ENCODE measurements around the gene HIF1A.
A peak's percentile ranks its signal among the peaks of the same experiment; 100 is the strongest.
"Not testable (repeated sequence)": the region's sequence is repeated elsewhere in the genome, so short reads cannot be mapped to it uniquely, and the experiment has no call there.

The HIF1A gene

DNA sequence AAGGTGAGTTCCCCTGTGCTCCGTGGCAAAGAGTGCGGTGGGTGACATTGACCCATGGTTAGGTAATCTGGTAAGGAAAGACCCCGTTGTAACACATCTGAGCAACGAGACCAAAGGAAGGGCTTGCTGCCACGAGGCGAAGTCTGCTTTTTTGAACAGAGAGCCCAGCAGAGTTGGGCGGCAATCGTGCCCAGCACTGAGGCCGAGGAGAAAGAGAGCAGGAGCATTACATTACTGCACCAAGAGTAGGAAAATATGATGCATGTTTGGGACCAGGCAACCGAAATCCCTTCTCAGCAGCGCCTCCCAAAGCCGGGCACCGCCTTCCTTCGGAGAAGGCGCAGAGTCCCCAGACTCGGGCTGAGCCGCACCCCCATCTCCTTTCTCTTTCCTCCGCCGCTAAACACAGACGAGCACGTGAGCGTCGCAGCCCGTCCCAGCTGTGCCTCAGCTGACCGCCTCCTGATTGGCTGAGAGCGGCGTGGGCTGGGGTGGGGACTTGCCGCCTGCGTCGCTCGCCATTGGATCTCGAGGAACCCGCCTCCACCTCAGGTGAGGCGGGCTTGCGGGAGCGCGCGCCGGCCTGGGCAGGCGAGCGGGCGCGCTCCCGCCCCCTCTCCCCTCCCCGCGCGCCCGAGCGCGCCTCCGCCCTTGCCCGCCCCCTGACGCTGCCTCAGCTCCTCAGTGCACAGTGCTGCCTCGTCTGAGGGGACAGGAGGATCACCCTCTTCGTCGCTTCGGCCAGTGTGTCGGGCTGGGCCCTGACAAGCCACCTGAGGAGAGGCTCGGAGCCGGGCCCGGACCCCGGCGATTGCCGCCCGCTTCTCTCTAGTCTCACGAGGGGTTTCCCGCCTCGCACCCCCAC lies at the start of gene HIF1A:
Gene HIF1A (plus strand): TSS at position 684 of the 865 bp plus-strand sequence. CDS start 292 bp downstream, outside the sequence.
- DNase-seq (ENCODE audit: low read depth): peak; percentile 91

DNA sequence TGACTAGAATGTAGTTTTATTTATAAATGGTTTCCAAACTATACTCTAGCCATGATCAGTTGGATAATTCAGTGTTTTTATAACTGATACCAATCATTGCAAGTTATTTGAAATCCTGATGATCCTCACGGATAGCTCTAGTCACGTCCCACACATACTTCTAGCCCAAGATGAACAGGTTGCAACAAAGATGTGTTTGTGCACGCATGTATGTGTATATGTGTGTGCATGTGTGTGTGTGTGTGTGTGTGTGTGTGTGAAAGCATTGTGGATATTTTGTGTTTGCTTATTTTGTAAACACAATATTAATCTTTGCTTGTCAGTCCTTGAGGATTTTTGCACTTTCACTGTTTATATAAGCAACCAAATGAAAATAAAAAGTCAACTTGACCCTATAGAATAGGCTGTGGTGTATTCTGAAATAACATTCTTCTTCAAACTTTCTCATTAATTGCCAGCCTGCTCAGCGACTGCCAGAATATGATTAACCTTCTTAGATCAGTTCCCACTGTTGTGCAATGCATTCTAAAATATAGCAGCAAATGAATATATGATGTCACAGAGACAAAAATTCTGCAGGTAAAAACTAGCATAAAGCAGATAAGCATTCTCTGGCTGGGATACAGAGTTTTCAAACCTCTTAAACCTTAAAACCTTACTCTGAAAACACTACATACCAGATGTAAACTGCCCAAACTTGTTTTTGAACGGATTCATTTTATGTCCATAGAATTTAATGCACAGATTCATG lies 48.8 kb upstream of the HIF1A start:
- DNase-seq (ENCODE audit: low read depth): no peak

DNA sequence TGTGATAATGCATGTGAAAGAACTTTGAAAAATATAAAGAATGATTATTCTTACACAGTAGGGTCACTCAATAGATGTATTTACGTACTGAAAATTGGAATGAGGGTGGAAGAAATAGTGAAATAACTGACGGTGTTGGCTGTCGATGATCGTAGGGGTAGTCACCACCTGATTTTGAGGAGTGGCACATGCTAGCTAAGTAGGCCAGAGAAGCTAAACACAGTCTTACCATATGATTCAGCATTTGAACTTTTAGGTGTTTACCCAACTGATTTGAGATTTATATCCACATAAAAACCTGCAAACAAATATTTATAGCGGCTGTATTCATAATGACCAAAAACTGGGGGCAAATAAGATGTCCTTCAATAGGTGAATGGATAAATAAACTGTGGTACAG lies 47.6 kb upstream of the HIF1A start:
- no peak for DNase-seq (ENCODE audit: low read depth)

DNA sequence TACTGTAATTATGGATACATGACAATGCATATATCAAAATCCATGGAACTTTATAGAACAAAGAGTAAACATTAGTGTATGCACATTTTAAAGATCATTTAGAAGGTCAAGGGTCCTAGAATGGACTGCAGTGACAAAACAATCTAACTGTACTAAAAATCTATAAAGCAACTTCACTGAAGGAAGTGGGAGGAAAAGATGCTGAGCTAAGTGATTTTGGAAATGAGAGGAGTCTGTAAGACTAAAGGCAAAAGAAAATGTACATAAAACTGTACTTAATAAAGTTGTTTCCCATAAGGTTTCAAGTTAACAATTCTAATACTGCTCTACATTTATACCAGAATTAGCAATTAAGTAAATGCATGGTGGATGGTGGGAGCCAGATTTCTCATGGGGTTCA lies 46.9 kb upstream of the HIF1A start:
- no peak for DNase-seq (ENCODE audit: low read depth)

DNA sequence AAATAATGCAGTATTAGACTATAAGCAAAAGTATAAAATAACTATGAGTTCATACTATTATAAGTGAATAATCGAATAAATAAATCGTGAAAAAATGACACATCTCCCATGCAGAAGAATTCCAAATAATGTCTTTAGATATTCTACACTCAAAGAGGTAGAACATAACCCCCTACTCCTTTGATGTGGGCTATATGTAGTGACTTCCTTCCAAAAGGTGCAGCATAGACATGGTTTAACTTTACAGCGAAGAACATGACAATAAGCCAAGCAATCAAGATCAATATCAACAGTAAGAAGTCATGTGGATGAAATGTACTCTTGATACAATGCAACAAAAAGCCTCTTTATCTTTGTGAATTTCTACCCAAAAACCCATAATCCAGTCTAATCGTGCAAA lies 46.0 kb upstream of the HIF1A start:
- DNase-seq (ENCODE audit: low read depth): no peak

DNA sequence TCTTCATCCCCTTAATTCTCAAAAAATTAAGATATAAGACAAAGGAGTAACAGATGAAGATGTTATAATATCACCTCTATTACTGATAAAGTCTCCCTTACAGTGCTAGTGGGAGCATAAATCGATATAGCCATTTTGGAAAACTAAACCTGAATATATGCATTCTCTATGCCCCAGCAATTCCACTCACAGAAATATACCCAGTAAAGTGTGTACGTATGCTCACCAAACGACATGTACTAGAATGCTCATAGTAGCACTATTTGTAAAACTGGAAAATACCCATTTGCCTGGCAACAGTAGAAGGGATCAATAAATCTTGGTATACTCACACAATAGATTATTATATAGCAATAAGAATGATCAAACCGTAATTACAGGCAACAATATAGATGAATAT lies 44.0 kb upstream of the HIF1A start:
- DNase-seq (ENCODE audit: low read depth): no peak

DNA sequence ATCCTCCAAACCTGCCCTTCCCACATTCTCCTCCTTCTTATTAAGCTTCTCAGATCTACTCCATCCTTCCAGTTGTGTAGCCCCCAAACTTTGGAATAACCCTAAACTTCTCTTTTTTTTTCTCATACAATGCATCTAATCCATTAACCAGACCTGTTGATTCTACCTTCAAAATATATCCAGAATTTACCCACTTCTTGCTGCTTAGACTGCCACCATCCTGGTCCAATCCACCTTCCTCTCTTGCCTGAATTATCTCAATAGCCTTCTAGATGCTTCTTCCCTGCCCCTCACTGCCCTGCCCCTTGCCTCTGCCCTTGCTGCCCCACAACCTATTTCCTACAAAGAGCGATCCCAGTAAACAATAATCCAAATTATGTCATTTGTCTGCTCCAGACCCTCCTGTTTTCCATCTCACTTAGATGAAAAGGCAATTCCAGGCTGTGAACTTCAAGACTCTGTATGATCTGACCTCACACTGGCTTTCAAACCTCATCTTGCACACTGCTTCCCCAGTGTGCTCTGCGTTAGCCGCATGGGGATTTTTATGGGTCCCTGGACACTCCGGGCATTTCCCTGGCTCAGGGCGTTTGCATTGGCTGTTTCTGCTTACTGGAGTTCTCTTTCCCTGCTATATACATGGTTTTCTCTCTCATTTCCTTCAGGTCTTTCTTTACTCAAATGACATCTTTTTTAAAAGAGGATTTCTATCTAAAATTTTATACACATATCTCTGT lies 42.6 kb upstream of the HIF1A start:
- DNase-seq (ENCODE audit: low read depth): no peak

DNA sequence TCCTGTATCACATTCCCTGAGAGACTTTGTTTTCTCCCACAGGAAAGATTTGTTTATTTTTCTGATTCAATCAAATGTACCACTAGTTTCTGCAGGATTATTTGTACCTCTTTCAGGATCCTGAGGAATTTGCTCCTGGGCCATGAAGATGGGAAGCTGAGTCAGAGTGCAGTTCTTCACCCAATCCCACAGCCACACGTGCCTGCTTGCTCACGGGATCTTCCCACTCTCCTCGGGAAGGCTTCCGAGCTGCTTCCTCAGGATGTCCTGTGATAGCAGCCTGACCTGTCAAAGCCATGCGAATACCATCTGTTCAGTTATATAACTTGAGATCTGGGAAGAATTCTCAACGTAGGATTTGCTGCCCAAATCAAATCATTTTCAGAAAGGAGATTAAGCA lies 41.8 kb upstream of the HIF1A start:
- no peak for DNase-seq (ENCODE audit: low read depth)

DNA sequence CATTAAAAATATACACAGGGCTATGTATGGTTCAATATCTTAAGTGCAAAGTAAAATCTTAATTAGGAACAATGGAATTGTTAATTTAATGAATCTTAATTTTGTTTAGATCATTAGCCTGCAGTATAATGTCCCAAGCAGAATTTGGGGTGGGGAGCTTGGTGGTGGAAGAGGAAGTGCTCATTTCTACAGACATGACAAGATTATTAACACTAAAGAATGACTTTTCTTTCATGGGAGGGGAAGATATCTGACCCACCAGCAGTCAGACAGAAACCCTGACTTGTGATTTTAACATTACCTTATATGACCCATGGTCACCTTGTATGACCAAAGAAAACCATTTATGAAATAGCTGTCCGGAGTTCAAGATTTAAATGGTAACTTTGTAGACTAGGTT lies 41.3 kb upstream of the HIF1A start:
- DNase-seq (ENCODE audit: low read depth): no peak

DNA sequence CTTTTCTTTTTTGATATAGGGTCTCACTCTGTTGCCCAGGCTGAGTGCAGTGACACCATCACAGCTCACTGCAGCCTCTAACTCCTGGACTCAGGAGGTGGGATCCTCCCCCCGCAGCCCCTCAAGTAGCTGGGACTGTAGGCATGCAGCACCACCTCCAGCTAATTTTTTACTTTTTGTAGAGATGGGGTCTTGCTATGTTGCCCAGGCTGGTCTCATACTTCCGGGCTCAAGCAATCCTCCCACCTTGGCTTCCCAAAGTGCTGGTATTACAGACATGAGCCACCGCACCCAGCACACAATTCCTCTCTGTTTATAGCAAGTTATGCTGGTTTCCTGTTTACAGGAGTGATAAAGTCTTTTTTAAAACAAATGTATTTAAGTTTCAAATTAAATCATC lies 39.5 kb upstream of the HIF1A start:
- DNase-seq (ENCODE audit: low read depth): no peak

DNA sequence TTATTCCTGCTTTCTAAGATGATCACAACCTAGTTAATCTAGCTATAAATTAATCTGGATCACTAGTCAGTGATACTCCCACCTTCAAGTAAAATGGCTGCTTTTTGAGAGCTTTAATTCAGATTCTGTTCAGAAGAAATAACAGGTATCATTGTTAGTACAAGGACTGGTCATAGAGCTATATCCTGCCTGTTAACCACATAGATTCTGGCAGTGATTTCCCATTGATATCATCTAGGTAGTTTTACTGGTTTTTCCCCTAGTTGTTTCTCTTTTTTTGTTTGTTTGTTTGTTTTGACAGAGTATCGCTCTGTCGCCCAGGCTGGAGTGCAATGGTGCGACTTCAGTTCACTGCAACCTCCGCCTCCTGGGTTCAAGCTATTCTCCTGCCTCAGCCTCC lies 39.0 kb upstream of the HIF1A start:
- DNase-seq (ENCODE audit: low read depth): no peak

DNA sequence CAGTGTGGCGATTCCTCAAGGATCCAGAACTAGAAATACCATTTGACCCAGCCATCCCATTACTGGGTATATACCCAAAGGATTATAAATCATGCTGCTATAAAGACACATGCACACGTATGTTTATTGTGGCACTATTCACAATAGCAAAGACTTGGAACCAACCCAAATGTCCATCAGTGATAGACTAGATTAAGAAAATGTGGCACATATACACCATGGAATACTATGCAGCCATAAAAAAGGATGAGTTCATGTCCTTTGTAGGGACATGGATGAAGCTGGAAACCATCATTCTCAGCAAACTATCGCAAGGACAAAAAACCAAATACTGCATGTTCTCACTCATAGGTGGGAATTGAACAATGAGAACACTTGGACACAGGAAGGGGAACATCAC lies 37.2 kb upstream of the HIF1A start:
- not testable (repeated sequence) for DNase-seq (ENCODE audit: low read depth)

DNA sequence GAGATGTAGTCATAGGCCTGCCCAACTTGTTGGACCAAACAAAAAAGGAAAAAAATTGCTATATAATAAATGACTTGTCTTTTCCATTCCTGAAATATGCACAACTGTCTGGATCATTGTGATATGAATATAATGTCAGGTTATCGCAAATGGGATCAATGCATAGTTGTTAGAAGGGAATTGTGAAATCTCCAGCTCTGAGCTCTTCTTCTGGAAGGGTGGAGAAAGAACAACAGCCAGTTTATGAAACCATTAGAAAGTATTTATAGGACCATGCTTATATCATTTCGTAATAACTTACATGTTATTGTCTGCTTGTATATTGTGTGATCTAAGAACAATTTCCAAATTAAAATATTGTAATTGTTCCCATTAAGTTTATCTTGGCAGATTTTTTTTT lies 35.7 kb upstream of the HIF1A start:
- DNase-seq (ENCODE audit: low read depth): no peak

DNA sequence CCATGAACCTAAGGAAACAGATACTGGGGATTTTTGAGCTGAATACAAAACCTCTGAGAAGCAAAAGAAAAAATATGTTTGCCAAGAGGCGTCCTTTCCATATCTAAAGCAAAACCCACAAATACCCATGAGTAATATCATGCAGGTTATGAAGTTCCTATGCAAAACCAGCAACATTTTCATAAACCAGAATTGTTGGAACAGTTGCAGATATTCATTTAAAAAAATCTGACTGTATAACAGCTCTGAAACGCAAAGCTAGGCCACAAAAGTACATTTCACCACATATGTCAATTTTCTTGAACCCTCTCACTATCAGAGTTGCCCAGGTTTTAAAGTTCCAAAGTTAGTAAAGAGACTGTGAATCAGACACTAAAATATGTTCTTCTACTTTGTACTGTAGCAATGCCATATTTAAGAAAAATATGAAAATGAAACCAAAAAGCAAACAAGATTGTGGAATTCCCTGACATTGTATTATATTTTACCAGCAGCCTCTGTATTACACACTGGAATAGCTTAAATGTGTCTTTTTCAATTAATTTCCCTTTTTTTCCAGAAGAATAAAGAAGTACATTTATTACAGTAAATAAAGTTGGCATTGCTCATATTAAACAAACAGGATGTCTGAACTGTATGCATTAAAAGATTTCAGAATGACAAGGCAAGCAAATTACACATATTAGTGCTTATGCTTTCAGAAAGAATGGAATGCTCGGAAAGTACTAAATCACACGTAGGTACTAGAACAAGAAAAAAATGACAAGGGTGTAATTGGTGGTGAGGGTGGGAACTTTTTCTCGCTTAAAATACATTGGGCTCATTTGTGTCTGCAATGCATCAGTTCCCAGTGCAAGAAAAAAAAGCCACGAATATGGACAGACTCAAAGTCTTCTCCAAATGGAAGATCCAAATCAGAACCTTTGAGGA lies 33.6 kb upstream of the HIF1A start:
- DNase-seq (ENCODE audit: low read depth): no peak

DNA sequence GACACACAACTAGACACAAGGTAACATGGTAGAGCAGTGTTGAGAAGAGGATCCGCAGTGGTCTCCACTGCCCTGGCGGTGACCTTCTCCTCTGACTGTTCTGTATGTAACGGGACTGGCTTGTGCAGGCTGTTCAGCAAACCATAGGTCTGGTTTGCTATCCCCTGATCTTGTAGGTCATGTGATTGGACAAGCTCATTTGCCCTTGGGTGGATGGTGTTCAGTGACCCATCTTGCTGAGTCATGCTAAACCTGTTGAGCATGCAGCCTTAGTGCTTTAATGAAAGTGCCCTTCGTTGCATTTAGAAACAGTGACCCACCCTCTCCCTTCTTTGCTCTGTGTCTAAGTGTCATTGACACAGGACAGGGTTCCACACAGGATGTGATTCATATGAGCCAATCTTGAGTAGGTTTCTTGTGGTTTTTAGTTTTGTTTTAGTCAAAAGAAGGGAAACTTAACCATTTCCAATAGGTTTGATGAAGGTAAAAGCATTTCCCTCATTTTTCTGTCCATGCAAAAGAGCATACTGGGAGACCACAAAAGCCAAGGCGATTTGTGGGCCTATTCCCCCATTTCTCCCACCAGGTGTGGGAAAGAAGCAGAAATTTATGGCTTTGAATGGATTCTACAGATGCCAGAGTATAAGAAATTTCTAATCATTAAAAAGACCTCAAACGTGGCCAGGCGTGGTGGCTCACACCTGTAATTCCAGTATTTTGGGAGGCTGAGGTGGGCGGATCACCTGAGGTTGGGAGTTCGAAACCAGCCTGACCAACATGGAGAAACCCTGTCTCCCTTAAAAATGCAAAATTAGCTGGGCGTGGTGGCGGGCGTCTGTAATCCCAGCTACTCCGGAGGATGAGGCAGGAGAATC lies 32.6 kb upstream of the HIF1A start:
- peak; percentile 12 for DNase-seq (ENCODE audit: low read depth)

DNA sequence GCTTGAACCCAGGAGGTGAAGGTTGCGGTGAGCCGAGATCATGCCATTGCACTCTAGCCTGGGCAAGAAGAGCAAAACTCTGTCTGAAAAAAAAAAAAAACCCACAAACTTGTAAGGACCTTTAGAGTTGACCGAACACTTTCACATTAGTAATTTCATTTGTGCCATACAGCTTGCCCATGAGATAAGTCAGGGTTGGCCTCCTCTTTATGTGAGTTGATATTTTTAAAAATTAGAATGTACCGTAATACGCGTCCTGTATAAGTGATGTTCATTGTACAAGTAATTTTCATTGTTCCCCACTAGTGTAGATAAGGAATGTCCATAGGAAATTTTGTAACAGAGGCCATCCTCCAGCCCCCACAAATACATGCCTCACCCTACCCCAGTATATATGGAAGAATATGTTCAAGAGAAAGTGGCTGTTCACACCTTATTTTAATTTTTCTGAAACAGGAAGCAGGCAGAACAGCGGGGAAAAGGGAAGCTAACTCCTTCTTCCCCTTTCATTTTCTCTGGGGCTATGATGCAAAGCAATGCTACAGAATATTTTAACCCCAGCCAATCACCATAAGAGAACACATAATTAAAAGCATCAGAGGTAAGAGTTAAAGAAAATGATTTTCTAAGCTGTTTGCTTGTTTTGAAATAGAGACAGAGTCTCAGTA lies 31.9 kb upstream of the HIF1A start:
- DNase-seq (ENCODE audit: low read depth): no peak

DNA sequence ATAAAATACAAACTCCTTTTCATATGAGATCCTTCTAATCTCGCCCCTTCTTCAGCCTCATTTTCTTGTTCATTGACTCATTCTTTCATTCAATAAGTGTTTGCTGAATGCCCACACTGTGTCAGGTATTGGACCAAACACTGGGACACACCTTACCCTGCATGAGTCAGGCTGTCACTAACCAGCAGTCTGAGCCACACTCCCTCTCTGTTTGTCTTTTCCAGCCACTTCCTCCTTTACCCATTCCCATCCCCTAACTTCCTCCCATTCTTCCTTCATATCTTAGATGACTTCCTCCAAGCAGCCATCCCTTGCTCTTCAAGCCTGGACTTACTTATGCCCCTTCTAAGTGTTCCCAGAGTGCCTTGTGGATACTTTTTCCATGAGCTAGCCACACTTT lies 27.0 kb upstream of the HIF1A start:
- no peak for DNase-seq (ENCODE audit: low read depth)

DNA sequence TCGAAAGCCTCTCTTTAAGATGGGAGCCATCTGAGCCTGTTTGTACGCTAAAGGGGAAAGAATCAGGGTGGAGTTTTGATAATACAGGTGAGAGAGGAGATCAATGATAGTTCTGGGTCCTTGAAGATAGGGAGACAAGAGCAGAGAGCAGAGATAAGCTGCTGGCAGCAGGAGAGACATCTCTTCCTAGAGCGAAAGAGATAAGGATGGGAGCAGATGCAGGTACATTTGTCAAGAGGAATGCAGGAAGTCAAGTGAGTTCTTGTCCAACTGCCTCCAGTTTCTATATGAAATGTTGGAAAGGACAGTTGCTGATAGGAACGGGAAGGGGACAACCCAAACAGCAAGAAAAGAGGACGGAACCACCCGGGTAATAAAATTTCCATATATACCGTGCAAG lies 24.7 kb upstream of the HIF1A start:
- no peak for DNase-seq (ENCODE audit: low read depth)

DNA sequence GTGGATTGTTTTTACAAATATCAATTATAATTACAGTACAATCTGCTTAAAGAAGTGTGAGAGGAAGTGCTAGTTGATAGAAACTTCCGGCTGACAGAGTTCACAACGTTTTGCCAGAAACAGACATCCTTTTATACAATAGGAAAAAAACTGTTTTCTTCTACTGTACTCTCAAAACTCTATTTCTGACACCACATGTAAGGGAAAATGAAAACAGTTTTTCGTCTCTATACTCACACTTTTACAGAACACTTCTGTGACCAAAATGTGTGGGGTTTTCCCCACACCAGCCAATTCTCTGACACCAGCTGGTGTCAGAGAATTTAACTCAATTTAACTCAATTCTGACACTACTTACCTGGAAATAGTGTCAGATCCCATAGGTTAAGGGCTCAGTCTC lies 24.2 kb upstream of the HIF1A start:
- no peak for DNase-seq (ENCODE audit: low read depth)

DNA sequence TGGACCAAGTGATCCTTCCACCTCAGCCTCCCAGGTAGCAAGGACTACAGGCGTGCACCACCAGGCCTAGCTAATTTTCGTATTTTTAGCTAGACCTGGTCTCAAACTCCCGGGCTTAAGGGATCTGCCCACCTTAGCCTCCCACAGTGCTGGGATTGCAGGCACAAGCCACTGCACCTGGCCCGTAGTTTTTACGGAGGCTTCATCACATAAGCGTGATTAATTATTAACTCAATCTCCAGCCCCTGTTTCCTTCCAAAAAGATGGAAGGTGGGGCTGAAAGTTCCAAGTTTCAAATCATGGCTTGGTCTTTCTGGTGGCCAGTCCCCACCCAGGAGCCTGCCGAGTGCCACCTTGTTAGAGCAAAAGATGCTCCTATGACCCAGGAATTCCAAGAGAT lies 22.5 kb upstream of the HIF1A start:
- no peak for DNase-seq (ENCODE audit: low read depth)
